ENCODE measurements around the gene ABCA12.
A peak's percentile ranks its signal among the peaks of the same experiment; 100 is the strongest.

Gene ABCA12

GRCh38 chr2:215029936-215030335 is 108.5 kb downstream of the ABCA12 start:
- DNase-seq, result no peak

GRCh38 chr2:215028231-215028630 is 110.2 kb downstream of the ABCA12 start:
- DNase-seq, result no peak

GRCh38 chr2:215027779-215028178 is 110.6 kb downstream of the ABCA12 start:
- no peak for DNase-seq

GRCh38 chr2:215022910-215023309 is 115.5 kb downstream of the ABCA12 start:
- DNase-seq, result no peak

- DNase-seq, result no peak
Observed at GRCh38 chr2:215022418-215022817, 116.0 kb downstream of the ABCA12 start.

GRCh38 chr2:215020283-215020682 is 118.1 kb downstream of the ABCA12 start:
- no peak for DNase-seq

- no peak for DNase-seq
Observed at GRCh38 chr2:215019521-215020145, 118.8 kb downstream of the ABCA12 start.

GRCh38 chr2:215019085-215019484 is 119.3 kb downstream of the ABCA12 start:
- no peak for DNase-seq

GRCh38 chr2:215015421-215015820 is 123.0 kb downstream of the ABCA12 start:
- DNase-seq, result no peak

GRCh38 chr2:215010390-215010789 is 128.0 kb downstream of the ABCA12 start:
- DNase-seq, result no peak

- DNase-seq, result no peak
Observed at GRCh38 chr2:215003001-215003400, 135.4 kb downstream of the ABCA12 start.

- no peak for DNase-seq
Observed at GRCh38 chr2:215002500-215002899, 135.9 kb downstream of the ABCA12 start.

GRCh38 chr2:215000721-215001120 is 137.7 kb downstream of the ABCA12 start:
- no peak for DNase-seq

GRCh38 chr2:214995926-214996670 is 142.3 kb downstream of the ABCA12 start:
- DNase-seq, result no peak

GRCh38 chr2:214995409-214995808 is 143.0 kb downstream of the ABCA12 start:
- no peak for DNase-seq

- DNase-seq, result no peak
Observed at GRCh38 chr2:214992911-214993310, 145.5 kb downstream of the ABCA12 start.

- no peak for DNase-seq
Observed at GRCh38 chr2:214989187-214989586, 149.2 kb downstream of the ABCA12 start.

GRCh38 chr2:214987261-214987660 is 151.2 kb downstream of the ABCA12 start:
- DNase-seq, result no peak

- no peak for DNase-seq
Observed at GRCh38 chr2:214985619-214986018, 152.8 kb downstream of the ABCA12 start.

- DNase-seq, result no peak
Observed at GRCh38 chr2:214966420-214966819, 172.0 kb downstream of the ABCA12 start.

GRCh38 chr2:214960677-214961076 is 177.7 kb downstream of the ABCA12 start:
- DNase-seq, result peak; percentile 2

GRCh38 chr2:214946949-214947348 is 191.5 kb downstream of the ABCA12 start:
- DNase-seq, result no peak

- no peak for DNase-seq
Observed at GRCh38 chr2:214934006-214934405, 204.4 kb downstream of the ABCA12 start.

GRCh38 chr2:214904634-214905033 is 233.8 kb downstream of the ABCA12 start:
- DNase-seq, result no peak

- no peak for DNase-seq
Observed at GRCh38 chr2:214904176-214904575, 234.2 kb downstream of the ABCA12 start.
